ENCODE data around the gene CNIH2. TPM values are rescaled to one million over a fixed set of nuclear protein-coding genes. Genes with fewer than 3 reads are reported as not detected.

The CNIH2 gene
- total RNA-seq, 2 experiments from 2014 or later = 0.96 to 2.0 TPM

DNA sequence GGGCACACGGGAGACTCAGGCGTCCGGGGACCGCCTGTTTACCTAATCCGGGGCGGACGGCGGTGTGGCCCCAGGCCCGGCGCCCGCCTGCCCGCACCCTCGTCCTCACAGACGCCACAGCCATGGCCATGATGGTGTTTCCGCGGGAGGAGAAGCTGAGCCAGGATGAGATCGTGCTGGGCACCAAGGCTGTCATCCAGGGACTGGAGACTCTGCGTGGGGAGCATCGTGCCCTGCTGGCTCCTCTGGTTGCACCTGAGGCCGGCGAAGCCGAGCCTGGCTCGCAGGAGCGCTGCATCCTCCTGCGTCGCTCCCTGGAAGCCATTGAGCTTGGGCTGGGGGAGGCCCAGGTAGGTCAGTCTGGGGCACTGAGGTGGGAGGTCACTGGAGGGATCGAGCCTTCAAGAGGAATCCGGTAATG lies 19.5 kb upstream of the CNIH2 start:
- POLR2A ChIA-PET = interaction anchor here (0.5 to 1.5 kb wide), 7 partner anchors 8 to 245 kb away, joined by 3 to 10 read pairs (median 4); partner anchors contain the start of gene RAB1B
- ATAC-seq (no peak), DNase-seq (no peak)
- H3K4me3 Mint-ChIP-seq = peak overlapping the region; percentile 95
- intact Hi-C loops (cut with micrococcal nuclease) = no loop called here
- no peaks in the 10 kb centered on the region for H3K27me3 Mint-ChIP-seq
- peaks cover 24% of the 10 kb centered on the region for H3K4me1 Mint-ChIP-seq (ENCODE audit: low read depth)
- H3K9me3 Mint-ChIP-seq = no peaks in the 10 kb centered on the region
- TF ChIP-seq, protein P1, sequence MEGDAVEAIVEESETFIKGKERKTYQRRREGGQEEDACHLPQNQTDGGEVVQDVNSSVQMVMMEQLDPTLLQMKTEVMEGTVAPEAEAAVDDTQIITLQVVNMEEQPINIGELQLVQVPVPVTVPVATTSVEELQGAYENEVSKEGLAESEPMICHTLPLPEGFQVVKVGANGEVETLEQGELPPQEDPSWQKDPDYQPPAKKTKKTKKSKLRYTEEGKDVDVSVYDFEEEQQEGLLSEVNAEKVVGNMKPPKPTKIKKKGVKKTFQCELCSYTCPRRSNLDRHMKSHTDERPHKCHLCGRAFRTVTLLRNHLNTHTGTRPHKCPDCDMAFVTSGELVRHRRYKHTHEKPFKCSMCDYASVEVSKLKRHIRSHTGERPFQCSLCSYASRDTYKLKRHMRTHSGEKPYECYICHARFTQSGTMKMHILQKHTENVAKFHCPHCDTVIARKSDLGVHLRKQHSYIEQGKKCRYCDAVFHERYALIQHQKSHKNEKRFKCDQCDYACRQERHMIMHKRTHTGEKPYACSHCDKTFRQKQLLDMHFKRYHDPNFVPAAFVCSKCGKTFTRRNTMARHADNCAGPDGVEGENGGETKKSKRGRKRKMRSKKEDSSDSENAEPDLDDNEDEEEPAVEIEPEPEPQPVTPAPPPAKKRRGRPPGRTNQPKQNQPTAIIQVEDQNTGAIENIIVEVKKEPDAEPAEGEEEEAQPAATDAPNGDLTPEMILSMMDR (IDR thresholded peaks at IDR 0.05) = peak; percentile 29
- CTCF ChIA-PET = interaction anchor here (0.8 to 1.6 kb wide), 8 partner anchors 8 to 206 kb away, joined by 3 to 9 read pairs (median 3); no protein-coding TSS in a partner anchor
- H3K27ac Mint-ChIP-seq = peak overlapping the region; percentile 82
- H3K36me3 Mint-ChIP-seq (ENCODE audit: low read depth) = peaks cover 20% of the 10 kb centered on the region

DNA sequence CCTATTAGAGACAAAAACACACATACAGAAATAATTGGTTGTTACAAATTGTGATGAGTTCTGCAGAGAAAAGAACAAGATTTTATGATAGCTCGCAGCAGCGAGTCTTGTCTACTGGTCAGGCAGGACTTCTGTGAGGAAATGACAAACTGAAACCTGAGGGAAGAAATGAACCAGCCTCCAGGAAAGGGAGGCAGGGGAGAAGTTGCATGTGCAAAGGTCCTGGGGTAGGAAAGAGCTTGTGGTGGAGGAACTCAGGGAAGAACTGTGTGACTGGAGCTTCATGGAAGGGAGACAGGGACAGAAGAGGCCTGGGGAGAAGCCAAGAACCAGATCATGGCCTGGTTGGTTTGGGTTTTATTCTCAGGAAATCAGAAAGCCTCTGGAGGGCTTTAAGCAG lies 18.8 kb upstream of the CNIH2 start:
- Mint-ChIP-seq H3K27me3 (no peaks in the 10 kb centered on the region), H3K4me3 (peak overlapping the region; percentile 95), H3K9me3 (no peaks in the 10 kb centered on the region), H3K36me3 (ENCODE audit: low read depth) (peaks cover 23% of the 10 kb centered on the region), H3K27ac (no peak overlapping the region), H3K4me1 (ENCODE audit: low read depth) (peaks cover 24% of the 10 kb centered on the region)
- ChIA-PET POLR2A (interaction anchor here (0.5 to 1.6 kb wide), 6 partner anchors 9 to 246 kb away, joined by 3 to 10 read pairs (median 5); partner anchors contain the start of gene RAB1B), CTCF (interaction anchor here (1.0 to 1.6 kb wide), 5 partner anchors 7 to 207 kb away, joined by 3 to 9 read pairs (median 4); no protein-coding TSS in a partner anchor)
- TF ChIP-seq, protein P1 (IDR thresholded peaks at IDR 0.05) = no peak
- no peak for ATAC-seq
- intact Hi-C loops (cut with micrococcal nuclease) = no loop called here
- no peak for DNase-seq

DNA sequence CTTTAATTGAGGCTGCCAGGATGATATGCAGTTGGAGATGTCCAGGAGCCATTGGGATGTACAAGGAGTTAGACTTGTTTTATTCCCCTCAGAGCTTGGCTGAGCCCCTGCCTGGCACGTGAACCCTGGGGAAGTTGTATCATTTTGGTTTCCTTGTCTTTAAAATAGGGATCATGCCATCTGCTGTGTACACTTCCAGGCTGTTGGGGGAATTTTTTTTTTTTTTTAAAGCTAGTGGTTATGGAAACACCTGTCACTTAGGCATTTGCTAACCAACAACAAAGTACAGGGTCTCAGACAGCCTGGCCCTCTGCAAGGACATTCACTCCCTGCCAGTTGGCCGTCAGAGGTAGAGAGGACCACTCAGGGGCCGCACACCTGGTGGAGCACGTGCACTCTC lies 18.0 kb upstream of the CNIH2 start:
- TF ChIP-seq, protein P1 (IDR thresholded peaks at IDR 0.05) = no peak
- no peak for ATAC-seq
- H3K27me3 Mint-ChIP-seq = no peaks in the 10 kb centered on the region
- H3K9me3 Mint-ChIP-seq = no peaks in the 10 kb centered on the region
- H3K27ac Mint-ChIP-seq = no peak overlapping the region
- peaks cover 24% of the 10 kb centered on the region for H3K4me1 Mint-ChIP-seq (ENCODE audit: low read depth)
- peaks cover 29% of the 10 kb centered on the region for H3K36me3 Mint-ChIP-seq (ENCODE audit: low read depth)
- CTCF ChIA-PET = interaction anchor here (1.0 to 1.5 kb wide), 3 partner anchors 20 to 207 kb away, joined by 3 to 7 read pairs (median 3); no protein-coding TSS in a partner anchor
- intact Hi-C loops (cut with micrococcal nuclease) = no loop called here
- POLR2A ChIA-PET = interaction anchor here (0.6 to 1.6 kb wide), 6 partner anchors 11 to 37 kb away, joined by 3 to 8 read pairs (median 3); no protein-coding TSS in a partner anchor
- H3K4me3 Mint-ChIP-seq = no peak overlapping the region
- DNase-seq = no peak

DNA sequence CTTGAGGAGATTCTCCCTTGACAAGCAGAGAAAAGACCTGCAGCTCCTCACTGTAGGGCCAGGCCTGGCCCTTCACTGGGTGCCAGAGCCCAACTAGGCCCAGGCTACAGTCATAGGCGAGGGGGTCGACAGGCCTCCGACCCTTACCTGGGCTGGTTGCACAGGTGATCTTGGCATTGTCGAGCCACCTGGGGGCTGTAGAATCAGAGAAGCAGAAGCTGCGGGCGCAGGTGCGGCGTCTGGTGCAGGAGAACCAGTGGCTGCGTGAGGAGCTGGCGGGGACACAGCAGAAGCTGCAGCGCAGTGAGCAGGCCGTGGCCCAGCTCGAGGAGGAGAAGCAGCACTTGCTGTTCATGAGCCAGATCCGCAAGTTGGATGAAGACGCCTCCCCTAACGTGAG lies 16.4 kb upstream of the CNIH2 start:
- ChIA-PET CTCF (interaction anchor here (1.9 kb wide), 1 partner anchor 37 kb away, joined by 6 read pairs; no protein-coding TSS in a partner anchor), POLR2A (interaction anchor here (0.6 to 0.7 kb wide), 3 partner anchors 27 to 1491 kb away, joined by 3 read pairs; partner anchors contain the start of gene YIF1A)
- intact Hi-C loops (cut with micrococcal nuclease) = no loop called here
- peaks cover 30% of the 10 kb centered on the region for H3K36me3 Mint-ChIP-seq (ENCODE audit: low read depth)
- no peaks in the 10 kb centered on the region for H3K9me3 Mint-ChIP-seq
- H3K27me3 Mint-ChIP-seq = no peaks in the 10 kb centered on the region
- H3K27ac Mint-ChIP-seq = no peak overlapping the region
- peaks cover 18% of the 10 kb centered on the region for H3K4me1 Mint-ChIP-seq (ENCODE audit: low read depth)
- no peak overlapping the region for H3K4me3 Mint-ChIP-seq
- ATAC-seq (no peak), DNase-seq (no peak)
- TF ChIP-seq, protein P1 (IDR thresholded peaks at IDR 0.05) = no peak

DNA sequence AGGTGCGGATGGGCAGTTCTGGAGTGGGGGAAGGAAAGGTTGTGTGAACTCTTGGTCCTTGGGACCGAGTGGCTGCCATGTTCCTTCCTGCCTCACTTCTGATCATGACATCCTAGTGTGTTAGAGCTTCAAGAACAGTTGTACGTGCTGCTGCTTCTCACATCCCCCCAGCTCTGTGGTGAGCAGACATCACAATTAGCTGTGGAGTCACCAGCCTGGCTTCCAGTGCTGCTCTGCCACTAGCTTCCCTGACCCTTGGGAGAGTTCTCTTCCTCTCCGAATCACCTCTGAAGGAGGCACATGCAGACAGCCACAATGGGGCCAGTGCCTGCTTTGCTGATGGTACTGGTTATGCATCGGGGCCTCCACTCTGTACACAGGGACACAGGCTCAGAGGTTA lies 15.8 kb upstream of the CNIH2 start:
- H3K36me3 Mint-ChIP-seq (ENCODE audit: low read depth) = peaks cover 34% of the 10 kb centered on the region
- POLR2A ChIA-PET = interaction anchor here (0.6 to 0.7 kb wide), 2 partner anchors 26 to 607 kb away, joined by 3 read pairs; partner anchors contain the start of gene YIF1A
- H3K27me3 Mint-ChIP-seq = no peaks in the 10 kb centered on the region
- peaks cover 18% of the 10 kb centered on the region for H3K4me1 Mint-ChIP-seq (ENCODE audit: low read depth)
- H3K9me3 Mint-ChIP-seq = no peaks in the 10 kb centered on the region
- CTCF ChIA-PET = interaction anchor here (1.9 kb wide), 1 partner anchor 38 kb away, joined by 6 read pairs; no protein-coding TSS in a partner anchor
- DNase-seq (no peak), ATAC-seq (no peak)
- H3K4me3 Mint-ChIP-seq = no peak overlapping the region
- intact Hi-C loops (cut with micrococcal nuclease) = no loop called here
- TF ChIP-seq, protein P1 (IDR thresholded peaks at IDR 0.05) = no peak
- H3K27ac Mint-ChIP-seq = no peak overlapping the region

All from activated CD8-positive, alpha-beta T cell treated with anti-CD3 and anti-CD28 coated beads for 36 hours (primary cell).